CD4-positive, CD25-positive, alpha-beta regulatory T cell (primary cell): ENCODE results near the gene GPD1L. TPM values are rescaled to one million over a fixed set of nuclear protein-coding genes. Genes with fewer than 3 reads are reported as not detected.
A peak's percentile ranks its signal among the peaks of the same experiment; 100 is the strongest.

Source experiments
- ATAC-seq, 2 donors: fragments of 150-1000 bp; cut with Tn5 transposase; one replicate each; pipeline ENCODE4 v1.10.0; 2021; ENCODE audit warnings: low read depth in 2 of 2, moderate number of reproducible peaks in 2 of 2, moderate library complexity in 1 of 2
- DNase-seq, 3 donors: peaks; one replicate each; pipeline versions ENCODE4 v3.0.0 to v3.0.0-alpha.2; 2012 to 2022; ENCODE audit warnings: mixed read lengths in 1 of 3
- H3K27ac ChIP-seq: one replicate; pipeline ENCODE4 v1.7.0; 2013; ENCODE audit warnings: mild to moderate bottlenecking, low read length; ENCODE audit not compliant: insufficient read depth, poor library complexity, severe bottlenecking
- H3K27me3 ChIP-seq: one replicate; pipeline ENCODE4 v1.7.0; 2013; ENCODE audit warnings: low read length; ENCODE audit not compliant: control insufficient read depth, insufficient read depth
- H3K36me3 ChIP-seq: one replicate; pipeline ENCODE4 v1.7.0; 2013; ENCODE audit warnings: mild to moderate bottlenecking, low read length, moderate library complexity; ENCODE audit not compliant: control insufficient read depth, insufficient read depth
- H3K4me1 ChIP-seq: 2 replicates; pipeline ENCODE4 v1.7.0; 2013; ENCODE audit warnings: mild to moderate bottlenecking, low read length; ENCODE audit not compliant: insufficient read depth, control insufficient read depth, poor library complexity, severe bottlenecking
- H3K4me3 ChIP-seq: one replicate; pipeline ENCODE4 v1.7.0; 2013; ENCODE audit warnings: low read depth, mild to moderate bottlenecking, low read length, moderate library complexity
- H3K9me3 ChIP-seq, 2 experiments: 1 replicate in 1 of 2; 2 replicates in 1 of 2; pipeline ENCODE4 v1.7.0; 2013; ENCODE audit warnings: low read length in 2 of 2, mild to moderate bottlenecking in 1 of 2, moderate library complexity in 1 of 2; ENCODE audit not compliant: control insufficient read depth in 2 of 2
- H3K27ac Mint-ChIP-seq, 3 donors: one replicate each; pipeline ENCODE4 v1.8.0; 2020 to 2022; ENCODE audit warnings: mild to moderate bottlenecking in 3 of 3, mixed read lengths in 3 of 3, moderate library complexity in 2 of 3
- H3K27me3 Mint-ChIP-seq: one replicate; pipeline ENCODE4 v1.8.0; 2022; ENCODE audit warnings: mild to moderate bottlenecking, mixed read lengths
- H3K36me3 Mint-ChIP-seq: one replicate; pipeline ENCODE4 v1.8.0; 2020; ENCODE audit warnings: mixed read lengths
- H3K4me1 Mint-ChIP-seq, 4 donors: one replicate each; pipeline ENCODE4 v1.8.0; 2020 to 2022; ENCODE audit warnings: mixed read lengths in 4 of 4, mild to moderate bottlenecking in 1 of 4
- H3K4me3 Mint-ChIP-seq, 4 donors: one replicate each; pipeline ENCODE4 v1.8.0; 2020 to 2022; ENCODE audit warnings: mild to moderate bottlenecking in 4 of 4, mixed read lengths in 4 of 4, moderate library complexity in 3 of 4
- H3K9me3 Mint-ChIP-seq, 7 donors: one replicate each; pipeline ENCODE4 v1.8.0; 2020 to 2022; ENCODE audit warnings: mixed read lengths in 7 of 7, mild to moderate bottlenecking in 3 of 7, moderate library complexity in 2 of 7
- polyA plus RNA-seq, 4 donors: library from polyadenylated mRNA; unstranded; fragments of 300-500 nt; fragmentation: Illumina TruSeq; gene quantifications; one replicate each; pipeline ENCODE4 v1.2.3, GENCODE V29; 2021
- total RNA-seq: library from RNA; stranded (reverse); gene quantifications from one replicate; pipeline ENCODE4 v1.2.3, GENCODE V29; 2022

GPD1L gene
- total and polyA plus RNA-seq, 5 donors from 2014 or later: 19.5 to 30.3 (median 26.4) TPM

- Mint-ChIP-seq H3K27ac (peak overlapping the region in 1 of 3 donors; percentile 44), H3K9me3 (peaks cover 0 to 2% (median 0%) of the 10 kb centered on the region in 7 donors), H3K4me1 (peaks cover 0 to 35% (median 15%) of the 10 kb centered on the region in 4 donors), H3K4me3 (no peak overlapping the region), H3K36me3 (peaks cover 36% of the 10 kb centered on the region), H3K27me3 (no peaks in the 10 kb centered on the region)
- Histone ChIP-seq H3K27me3 (no peaks in the 10 kb centered on the region), H3K4me1 (no peaks in the 10 kb centered on the region), H3K9me3 (no peaks in the 10 kb centered on the region), H3K27ac (no peak overlapping the region), H3K4me3 (no peak overlapping the region), H3K36me3 (peaks cover 20% of the 10 kb centered on the region)
- DNase-seq (no peak), ATAC-seq (no peak)
Measured at GRCh38 chr3:32126305-32127015, 20.0 kb downstream of the GPD1L start.

GRCh38 chr3:32127219-32127826, 20.9 kb downstream of the GPD1L start:
- H3K36me3 Mint-ChIP-seq: peaks cover 39% of the 10 kb centered on the region
- H3K36me3 ChIP-seq: peaks cover 26% of the 10 kb centered on the region
- H3K4me3 Mint-ChIP-seq: no peak overlapping the region
- H3K27ac ChIP-seq: no peak overlapping the region
- H3K9me3 Mint-ChIP-seq: peaks cover 0 to 2% (median 0%) of the 10 kb centered on the region in 7 donors
- no peak overlapping the region for H3K4me3 ChIP-seq
- peak overlapping the region in 1 of 3 donors; percentile 63 for H3K27ac Mint-ChIP-seq
- DNase-seq (no peak), ATAC-seq (no peak)
- no peaks in the 10 kb centered on the region for H3K27me3 Mint-ChIP-seq
- H3K4me1 Mint-ChIP-seq: peaks cover 0 to 35% (median 17%) of the 10 kb centered on the region in 4 donors
- no peaks in the 10 kb centered on the region for H3K4me1 ChIP-seq
- H3K9me3 ChIP-seq: no peaks in the 10 kb centered on the region
- no peaks in the 10 kb centered on the region for H3K27me3 ChIP-seq

GRCh38 chr3:32128936-32129335, 22.5 kb downstream of the GPD1L start:
- DNase-seq (no peak), ATAC-seq (no peak)
- Mint-ChIP-seq H3K27me3 (no peaks in the 10 kb centered on the region), H3K27ac (peak overlapping the region in 1 of 3 donors; percentile 33), H3K4me3 (no peak overlapping the region), H3K4me1 (peaks cover 0 to 26% (median 11%) of the 10 kb centered on the region in 4 donors), H3K36me3 (peaks cover 34% of the 10 kb centered on the region), H3K9me3 (no peaks in the 10 kb centered on the region)
- Histone ChIP-seq H3K27ac (no peak overlapping the region), H3K27me3 (no peaks in the 10 kb centered on the region), H3K4me1 (no peaks in the 10 kb centered on the region), H3K4me3 (no peak overlapping the region), H3K9me3 (no peaks in the 10 kb centered on the region), H3K36me3 (peaks cover 28% of the 10 kb centered on the region)

GRCh38 chr3:32129832-32130231, 23.4 kb downstream of the GPD1L start:
- Histone ChIP-seq H3K9me3 (no peaks in the 10 kb centered on the region), H3K27ac (no peak overlapping the region), H3K36me3 (peaks cover 33% of the 10 kb centered on the region), H3K27me3 (no peaks in the 10 kb centered on the region), H3K4me3 (no peak overlapping the region), H3K4me1 (no peaks in the 10 kb centered on the region)
- Mint-ChIP-seq H3K4me1 (peaks cover 2 to 26% (median 11%) of the 10 kb centered on the region in 4 donors), H3K27me3 (no peaks in the 10 kb centered on the region), H3K4me3 (no peak overlapping the region), H3K27ac (no peak overlapping the region), H3K9me3 (no peaks in the 10 kb centered on the region), H3K36me3 (peaks cover 38% of the 10 kb centered on the region)
- no peak for ATAC-seq
- DNase-seq: no peak

GRCh38 chr3:32132121-32132520, 25.7 kb downstream of the GPD1L start:
- ATAC-seq: no peak
- Mint-ChIP-seq H3K9me3 (no peaks in the 10 kb centered on the region), H3K4me3 (no peak overlapping the region), H3K27ac (peak overlapping the region in 1 of 3 donors; percentile 53), H3K36me3 (peaks cover 52% of the 10 kb centered on the region), H3K27me3 (no peaks in the 10 kb centered on the region), H3K4me1 (peaks cover 5 to 19% (median 14%) of the 10 kb centered on the region in 4 donors)
- no peak overlapping the region for H3K4me3 ChIP-seq
- peaks cover 35% of the 10 kb centered on the region for H3K36me3 ChIP-seq
- H3K27me3 ChIP-seq: no peaks in the 10 kb centered on the region
- H3K9me3 ChIP-seq: no peaks in the 10 kb centered on the region
- no peak for DNase-seq
- no peak overlapping the region for H3K27ac ChIP-seq
- H3K4me1 ChIP-seq: no peaks in the 10 kb centered on the region

GRCh38 chr3:32132706-32133105, 26.3 kb downstream of the GPD1L start:
- Mint-ChIP-seq H3K27me3 (no peaks in the 10 kb centered on the region), H3K4me3 (no peak overlapping the region), H3K4me1 (peaks cover 9 to 24% (median 16%) of the 10 kb centered on the region in 4 donors), H3K9me3 (no peaks in the 10 kb centered on the region), H3K27ac (no peak overlapping the region), H3K36me3 (peaks cover 52% of the 10 kb centered on the region)
- H3K9me3 ChIP-seq: no peaks in the 10 kb centered on the region
- no peak overlapping the region for H3K4me3 ChIP-seq
- DNase-seq: no peak
- H3K27me3 ChIP-seq: no peaks in the 10 kb centered on the region
- H3K36me3 ChIP-seq: peaks cover 35% of the 10 kb centered on the region
- no peak overlapping the region for H3K27ac ChIP-seq
- no peaks in the 10 kb centered on the region for H3K4me1 ChIP-seq
- ATAC-seq: no peak

GRCh38 chr3:32136703-32137102, 30.3 kb downstream of the GPD1L start:
- H3K27ac ChIP-seq: no peak overlapping the region
- no peaks in the 10 kb centered on the region for H3K9me3 ChIP-seq
- peaks cover 25% of the 10 kb centered on the region for H3K36me3 ChIP-seq
- H3K4me3 ChIP-seq: no peak overlapping the region
- Mint-ChIP-seq H3K27ac (peak overlapping the region in 1 of 3 donors; percentile 9), H3K36me3 (peaks cover 33% of the 10 kb centered on the region), H3K27me3 (no peaks in the 10 kb centered on the region), H3K4me3 (no peak overlapping the region), H3K9me3 (no peaks in the 10 kb centered on the region), H3K4me1 (peaks cover 0 to 30% (median 29%) of the 10 kb centered on the region in 4 donors)
- no peak for DNase-seq
- no peaks in the 10 kb centered on the region for H3K27me3 ChIP-seq
- ATAC-seq: no peak
- peaks cover 14% of the 10 kb centered on the region for H3K4me1 ChIP-seq
